ENCODE results near the gene ARHGAP26. TPM values are rescaled to one million over a fixed set of nuclear protein-coding genes. Genes with fewer than 3 reads are reported as not detected.

ARHGAP26 gene
- total RNA-seq, 1 donor from 2014 or later = 18.7 TPM

DNA sequence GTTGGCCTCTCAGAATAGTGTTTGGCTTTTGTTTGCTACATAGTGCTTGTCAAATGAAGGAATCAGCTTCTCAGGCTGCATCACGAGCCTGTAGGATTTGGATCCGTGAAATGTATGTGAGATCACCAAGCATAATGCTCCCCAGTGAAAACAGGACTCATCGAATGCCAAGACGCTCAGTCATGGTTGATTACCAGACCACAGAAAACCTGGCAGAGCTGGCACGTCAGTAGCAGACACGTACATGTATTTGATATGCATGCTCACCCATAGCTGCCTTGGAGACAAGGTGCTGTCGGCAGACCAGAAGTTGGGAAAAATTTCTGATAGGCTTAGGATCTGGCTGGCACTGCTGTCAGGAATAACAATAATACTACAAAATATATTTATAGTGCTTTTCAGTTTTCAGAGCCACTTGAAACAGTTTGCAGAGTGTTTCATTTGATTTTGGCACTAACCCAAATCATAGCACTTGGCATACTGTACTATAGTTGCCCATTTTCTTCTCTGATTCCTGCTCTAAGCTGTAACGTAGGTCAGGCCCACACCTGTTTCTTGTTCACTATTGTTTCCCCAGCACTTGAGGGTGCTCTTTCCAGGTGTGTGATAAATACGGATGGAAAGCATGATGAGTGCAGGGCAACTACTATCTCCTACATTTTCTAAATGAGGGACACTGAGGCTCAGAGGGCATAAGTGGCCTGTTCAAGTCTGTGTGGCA is 407.2 kb downstream of the ARHGAP26 start:
- peaks cover 12% of the 10 kb centered on the region for H3K9me3 Mint-ChIP-seq
- TF ChIP-seq, protein P1, sequence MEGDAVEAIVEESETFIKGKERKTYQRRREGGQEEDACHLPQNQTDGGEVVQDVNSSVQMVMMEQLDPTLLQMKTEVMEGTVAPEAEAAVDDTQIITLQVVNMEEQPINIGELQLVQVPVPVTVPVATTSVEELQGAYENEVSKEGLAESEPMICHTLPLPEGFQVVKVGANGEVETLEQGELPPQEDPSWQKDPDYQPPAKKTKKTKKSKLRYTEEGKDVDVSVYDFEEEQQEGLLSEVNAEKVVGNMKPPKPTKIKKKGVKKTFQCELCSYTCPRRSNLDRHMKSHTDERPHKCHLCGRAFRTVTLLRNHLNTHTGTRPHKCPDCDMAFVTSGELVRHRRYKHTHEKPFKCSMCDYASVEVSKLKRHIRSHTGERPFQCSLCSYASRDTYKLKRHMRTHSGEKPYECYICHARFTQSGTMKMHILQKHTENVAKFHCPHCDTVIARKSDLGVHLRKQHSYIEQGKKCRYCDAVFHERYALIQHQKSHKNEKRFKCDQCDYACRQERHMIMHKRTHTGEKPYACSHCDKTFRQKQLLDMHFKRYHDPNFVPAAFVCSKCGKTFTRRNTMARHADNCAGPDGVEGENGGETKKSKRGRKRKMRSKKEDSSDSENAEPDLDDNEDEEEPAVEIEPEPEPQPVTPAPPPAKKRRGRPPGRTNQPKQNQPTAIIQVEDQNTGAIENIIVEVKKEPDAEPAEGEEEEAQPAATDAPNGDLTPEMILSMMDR (conservative IDR thresholded peaks at IDR 0.05) = no peak
- H3K27me3 Mint-ChIP-seq = no peaks in the 10 kb centered on the region
- H3K36me3 Mint-ChIP-seq = peaks cover 4% of the 10 kb centered on the region
- H3K4me3 Mint-ChIP-seq = no peak overlapping the region
- H3K27ac Mint-ChIP-seq = no peak overlapping the region
- DNase-seq (ENCODE audit: extremely low spot score, unreplicated experiment) = no peak
- peaks cover 11% of the 10 kb centered on the region for H3K4me1 Mint-ChIP-seq (ENCODE audit: unreplicated experiment)

DNA sequence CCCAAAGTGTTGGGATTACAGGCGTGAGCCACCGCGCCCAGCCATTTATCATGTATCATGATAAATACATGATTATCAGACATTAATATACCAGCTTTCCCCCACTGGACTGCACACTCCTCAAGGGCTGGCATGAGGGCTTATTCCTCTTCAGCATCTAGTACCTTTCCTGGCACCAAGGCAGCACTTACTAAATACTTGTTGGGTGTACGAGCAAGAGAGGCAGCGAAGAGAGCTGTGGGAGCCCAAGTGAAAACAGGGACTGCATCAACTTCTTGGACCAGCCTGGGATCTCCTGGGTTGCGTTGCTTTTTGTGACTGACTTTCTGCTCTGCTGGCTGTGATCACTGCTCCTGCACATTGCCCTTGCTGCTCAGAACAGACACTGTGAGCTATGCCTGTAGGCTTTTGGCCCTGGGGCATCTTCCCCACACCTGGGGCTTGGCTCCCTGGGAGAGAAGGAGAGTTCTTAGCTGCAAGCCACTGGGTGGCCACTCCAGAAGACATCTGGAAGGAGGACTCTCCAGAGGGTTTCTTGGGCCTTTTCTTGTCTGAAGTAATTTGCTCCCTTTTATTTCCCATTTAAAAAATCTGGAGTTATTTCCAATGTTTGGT is 409.1 kb downstream of the ARHGAP26 start:
- peaks cover 12% of the 10 kb centered on the region for H3K9me3 Mint-ChIP-seq
- no peak overlapping the region for H3K27ac Mint-ChIP-seq
- TF ChIP-seq, protein P1 (conservative IDR thresholded peaks at IDR 0.05) = no peak
- H3K4me3 Mint-ChIP-seq = no peak overlapping the region
- DNase-seq (ENCODE audit: extremely low spot score, unreplicated experiment) = no peak
- H3K36me3 Mint-ChIP-seq = peaks cover 4% of the 10 kb centered on the region
- no peaks in the 10 kb centered on the region for H3K27me3 Mint-ChIP-seq
- peaks cover 19% of the 10 kb centered on the region for H3K4me1 Mint-ChIP-seq (ENCODE audit: unreplicated experiment)

DNA sequence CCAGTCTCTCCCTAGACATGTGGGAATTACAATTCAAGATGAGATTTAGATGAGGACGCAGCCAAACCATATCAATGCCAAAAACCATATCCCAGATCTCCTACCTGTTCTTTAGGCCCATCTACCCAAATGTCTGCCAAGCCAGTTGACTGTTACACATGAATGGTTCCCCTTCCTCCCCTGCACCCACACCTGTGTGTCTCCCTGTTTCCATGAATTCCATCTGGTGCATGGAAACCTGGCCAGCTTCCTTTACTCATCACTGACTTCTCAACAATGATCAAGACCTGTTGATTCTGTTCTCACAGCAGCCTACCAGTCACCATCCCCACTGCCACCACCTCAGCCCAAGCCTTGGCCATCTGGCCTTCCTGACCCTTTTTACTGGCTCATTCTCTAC is 410.6 kb downstream of the ARHGAP26 start:
- H3K36me3 Mint-ChIP-seq = peaks cover 4% of the 10 kb centered on the region
- DNase-seq (ENCODE audit: extremely low spot score, unreplicated experiment) = no peak
- H3K4me1 Mint-ChIP-seq (ENCODE audit: unreplicated experiment) = peaks cover 22% of the 10 kb centered on the region
- peaks cover 12% of the 10 kb centered on the region for H3K9me3 Mint-ChIP-seq
- TF ChIP-seq, protein P1 (conservative IDR thresholded peaks at IDR 0.05) = no peak
- H3K27me3 Mint-ChIP-seq = no peaks in the 10 kb centered on the region
- H3K4me3 Mint-ChIP-seq = no peak overlapping the region
- H3K27ac Mint-ChIP-seq = no peak overlapping the region

DNA sequence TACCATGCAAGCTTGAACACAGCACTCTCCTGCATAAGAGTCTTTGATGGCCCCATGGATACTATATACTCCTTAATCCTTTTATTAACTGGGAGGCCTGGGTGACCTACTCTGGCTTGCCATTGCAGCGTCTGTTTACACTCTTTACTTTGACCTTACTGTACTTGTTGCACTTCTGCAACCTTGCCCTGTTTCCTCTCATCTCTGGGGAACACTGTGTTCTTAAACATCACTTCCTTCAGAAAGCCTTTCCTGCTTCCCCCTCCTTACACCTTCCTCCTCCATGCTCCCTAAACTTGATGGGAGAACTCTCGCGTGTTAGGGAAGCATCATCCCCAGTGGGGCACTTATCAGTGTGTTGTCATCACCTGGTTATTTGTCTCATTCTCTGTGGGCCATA is 411.0 kb downstream of the ARHGAP26 start:
- Mint-ChIP-seq H3K4me1 (ENCODE audit: unreplicated experiment) (peaks cover 22% of the 10 kb centered on the region), H3K9me3 (peaks cover 12% of the 10 kb centered on the region), H3K27ac (no peak overlapping the region), H3K4me3 (no peak overlapping the region), H3K27me3 (no peaks in the 10 kb centered on the region), H3K36me3 (peaks cover 4% of the 10 kb centered on the region)
- no peak for DNase-seq (ENCODE audit: extremely low spot score, unreplicated experiment)
- TF ChIP-seq, protein P1 (conservative IDR thresholded peaks at IDR 0.05) = no peak

DNA sequence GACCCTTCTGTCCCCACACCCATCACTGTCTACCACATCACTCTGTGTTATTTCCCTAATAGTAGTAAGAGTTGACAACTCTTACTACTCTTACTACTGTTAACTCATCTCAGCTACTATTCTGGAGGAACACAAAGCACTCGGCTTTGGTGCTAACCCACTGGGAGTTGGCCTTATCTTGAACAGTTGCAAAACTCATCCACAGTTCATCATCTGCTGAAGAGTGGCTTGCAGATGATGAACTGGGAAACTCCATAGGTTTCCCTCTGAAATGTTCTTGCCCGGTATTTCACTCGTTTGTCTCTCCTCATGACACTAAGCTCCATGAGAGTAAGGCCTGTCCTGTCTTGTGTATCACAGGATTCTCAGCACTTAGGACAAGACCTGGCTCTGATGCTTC is 411.9 kb downstream of the ARHGAP26 start:
- H3K4me1 Mint-ChIP-seq (ENCODE audit: unreplicated experiment) = peaks cover 28% of the 10 kb centered on the region
- DNase-seq (ENCODE audit: extremely low spot score, unreplicated experiment) = no peak
- H3K27me3 Mint-ChIP-seq = no peaks in the 10 kb centered on the region
- no peak overlapping the region for H3K27ac Mint-ChIP-seq
- TF ChIP-seq, protein P1 (conservative IDR thresholded peaks at IDR 0.05) = no peak
- H3K36me3 Mint-ChIP-seq = peaks cover 4% of the 10 kb centered on the region
- peaks cover 12% of the 10 kb centered on the region for H3K9me3 Mint-ChIP-seq
- no peak overlapping the region for H3K4me3 Mint-ChIP-seq

Measured in type B pancreatic cell (in vitro differentiated cells).